ENCODE results near the gene DAB2IP.

The DAB2IP gene

DNA sequence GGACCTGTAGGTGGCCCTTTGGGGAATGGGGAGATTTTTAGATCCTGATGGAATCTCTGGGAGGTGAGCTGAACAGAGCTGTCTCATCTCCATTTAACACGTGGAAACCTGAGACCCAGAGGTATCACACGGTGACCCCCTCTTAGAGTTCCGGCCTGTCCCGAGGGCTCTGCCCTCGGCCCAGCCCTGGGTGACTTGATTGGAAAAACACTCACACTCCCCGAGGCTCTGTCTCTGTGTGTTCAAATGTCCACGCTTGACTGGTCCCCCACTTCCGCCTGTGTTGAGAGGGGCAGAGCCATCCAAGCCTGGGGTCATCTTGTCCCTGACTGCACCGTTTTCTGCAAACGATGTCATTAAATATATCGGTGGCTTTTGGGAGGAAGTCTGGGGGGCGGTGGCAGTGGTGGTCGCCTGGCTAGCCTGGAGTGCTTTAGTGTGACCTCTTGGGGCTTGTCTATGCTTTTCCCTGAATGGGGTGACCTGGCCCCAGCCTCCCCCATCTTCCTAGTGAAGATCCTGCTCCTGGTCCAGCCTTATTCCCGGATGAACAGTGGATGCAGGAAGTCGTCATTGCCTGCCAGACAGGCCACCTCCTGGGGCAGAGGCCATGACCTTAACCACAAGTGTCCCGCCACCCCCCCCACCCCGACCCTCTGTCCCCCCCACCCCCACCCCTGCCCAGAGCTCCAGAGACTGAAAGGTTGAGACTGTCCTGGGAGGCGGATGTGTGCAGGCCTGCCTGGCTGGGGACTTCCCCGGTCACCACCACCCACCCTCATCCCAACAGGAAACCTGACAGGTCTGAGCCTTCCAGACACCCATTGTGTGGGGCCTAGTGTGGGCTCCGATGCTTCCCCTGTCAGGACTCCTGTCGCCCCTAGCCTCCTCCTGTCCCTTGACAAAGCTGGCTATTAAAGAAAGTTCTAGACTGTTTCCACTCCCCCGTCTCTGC is 5.3 kb upstream of the DAB2IP start:
- DNase-seq, result no peak

DNA sequence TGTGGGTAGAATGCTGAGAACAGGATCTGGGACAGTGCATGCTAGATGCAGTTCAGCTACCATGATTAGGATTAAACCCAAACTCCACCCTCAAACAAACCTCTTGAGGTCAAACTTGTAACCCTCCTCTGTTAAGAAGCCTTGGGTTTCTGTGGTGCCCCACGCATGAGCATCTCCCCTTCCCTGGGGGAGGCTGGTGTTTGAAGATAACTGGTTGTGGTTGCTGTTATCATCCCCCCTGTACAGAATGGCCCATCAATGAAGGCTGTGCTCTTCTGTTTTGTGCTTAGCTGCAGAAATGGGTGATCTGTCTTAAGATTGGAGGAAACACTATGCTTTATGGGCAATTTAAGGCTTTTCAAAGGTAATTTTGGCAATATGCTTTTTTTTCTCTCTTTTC is 4.4 kb upstream of the DAB2IP start:
- no peak for DNase-seq

- no peak for DNase-seq
Observed at GRCh38 chr9:121648172-121648571, 3.3 kb upstream of the DAB2IP start.

GRCh38 chr9:121648799-121649198 is 2.6 kb upstream of the DAB2IP start:
- no peak for DNase-seq

GRCh38 chr9:121649476-121650216 is 1.8 kb upstream of the DAB2IP start:
- no peak for DNase-seq

DNA sequence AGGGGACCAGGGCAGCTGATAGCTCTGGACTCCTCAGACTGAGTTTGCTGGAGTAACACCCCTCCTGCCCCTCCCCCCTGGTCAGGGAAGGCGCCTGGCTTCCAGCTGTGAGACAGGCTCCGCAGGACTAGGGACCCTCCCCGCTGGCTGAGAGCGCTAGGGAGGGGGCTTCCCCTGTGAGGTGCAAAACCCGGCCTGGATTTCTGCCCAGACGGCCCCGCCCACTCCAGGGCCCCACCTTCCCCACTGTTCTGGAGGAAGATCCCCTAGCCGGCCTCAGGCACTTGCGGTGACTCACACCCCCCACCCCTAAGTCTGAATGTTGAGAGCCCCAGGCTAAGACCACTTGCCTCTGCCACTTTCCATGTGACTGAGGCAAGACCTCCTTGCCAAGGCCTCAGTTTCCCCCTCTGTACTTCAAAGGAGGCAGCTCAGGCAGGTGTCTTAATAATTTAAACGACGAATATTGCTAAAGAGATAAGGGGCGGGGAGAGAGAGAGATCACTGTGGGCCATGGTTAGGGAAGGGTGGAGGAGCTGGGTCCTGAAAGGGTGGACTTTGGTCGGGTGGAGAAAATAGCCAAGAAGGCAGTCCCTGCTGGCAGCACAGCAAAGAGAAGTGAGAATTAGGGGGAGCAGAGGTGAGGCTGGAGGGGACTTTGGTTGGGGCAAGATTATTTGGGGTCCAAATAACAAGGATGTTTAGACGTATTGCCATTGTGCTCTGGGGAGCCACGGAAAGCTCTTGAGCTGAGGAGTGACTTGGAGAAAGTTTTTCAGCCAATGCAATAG is 1.0 kb upstream of the DAB2IP start:
- no peak for DNase-seq

- no peak for DNase-seq
Observed at GRCh38 chr9:121651008-121651294, 483 bp upstream of the DAB2IP start.

GRCh38 chr9:121652021-121652837 is 795 bp downstream of the DAB2IP start:
- DNase-seq, result no peak

GRCh38 chr9:121652838-121653231 is 1.4 kb downstream of the DAB2IP start:
- DNase-seq, result no peak

DNA sequence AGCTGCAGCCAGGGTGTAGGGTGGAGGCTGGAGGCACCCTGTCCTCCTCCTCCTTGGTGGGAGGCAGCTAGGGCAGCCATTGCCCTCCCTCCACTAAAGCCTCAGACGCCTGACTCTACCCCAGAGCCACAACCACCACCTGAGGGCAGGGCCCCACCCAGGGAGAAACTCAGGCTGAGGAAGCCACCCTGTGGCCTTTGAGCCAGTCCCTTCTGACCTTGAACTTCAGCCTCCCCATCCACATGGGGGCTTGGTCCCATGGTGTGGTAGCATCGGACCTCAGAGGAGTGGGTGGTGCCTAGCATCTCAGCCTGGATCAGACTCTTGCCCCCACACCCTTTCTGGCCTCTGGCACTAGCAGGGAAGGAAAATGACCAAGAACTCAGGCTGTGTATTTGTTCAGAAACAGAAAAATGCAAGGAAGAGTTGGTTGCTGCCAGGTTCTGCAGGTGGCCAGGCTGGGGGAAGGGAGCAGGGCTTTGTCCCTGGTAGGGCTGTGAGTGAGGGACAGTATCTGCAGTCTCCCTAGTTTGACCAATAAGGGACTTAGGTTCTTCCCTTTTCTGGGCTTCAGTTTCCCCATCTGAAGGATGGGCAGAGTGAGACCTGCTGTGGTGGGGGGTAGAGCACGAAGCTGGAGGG is 3.2 kb downstream of the DAB2IP start:
- DNase-seq, result no peak

- DNase-seq, result no peak
Observed at GRCh38 chr9:121655231-121655755, 3.9 kb downstream of the DAB2IP start.

DNA sequence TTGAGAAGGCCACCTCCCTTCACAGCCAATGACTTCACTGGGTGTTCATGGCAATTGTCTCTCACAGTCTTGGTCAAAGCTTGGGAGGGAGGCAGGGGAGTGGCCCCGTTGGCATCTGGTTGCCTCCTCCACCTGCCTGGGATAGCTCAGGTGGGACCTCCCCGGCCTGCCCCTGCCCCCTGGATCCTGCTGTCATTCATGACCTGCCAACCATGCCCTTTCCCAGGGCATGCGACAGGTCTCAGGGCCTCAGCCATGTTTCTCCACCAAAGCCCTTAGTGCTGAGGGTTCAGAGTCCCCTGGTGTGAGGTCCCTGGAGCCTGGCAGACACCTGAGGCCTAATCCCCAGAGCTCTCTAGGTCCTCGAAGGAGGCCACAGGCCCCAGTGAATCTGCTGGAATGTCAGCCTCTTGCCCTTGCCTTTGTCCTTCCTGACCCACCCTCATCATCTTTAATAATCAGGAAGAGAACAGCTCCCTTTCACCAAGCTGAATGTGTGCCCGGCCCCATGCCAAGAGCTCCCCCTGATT is 5.6 kb downstream of the DAB2IP start:
- no peak for DNase-seq

DNA sequence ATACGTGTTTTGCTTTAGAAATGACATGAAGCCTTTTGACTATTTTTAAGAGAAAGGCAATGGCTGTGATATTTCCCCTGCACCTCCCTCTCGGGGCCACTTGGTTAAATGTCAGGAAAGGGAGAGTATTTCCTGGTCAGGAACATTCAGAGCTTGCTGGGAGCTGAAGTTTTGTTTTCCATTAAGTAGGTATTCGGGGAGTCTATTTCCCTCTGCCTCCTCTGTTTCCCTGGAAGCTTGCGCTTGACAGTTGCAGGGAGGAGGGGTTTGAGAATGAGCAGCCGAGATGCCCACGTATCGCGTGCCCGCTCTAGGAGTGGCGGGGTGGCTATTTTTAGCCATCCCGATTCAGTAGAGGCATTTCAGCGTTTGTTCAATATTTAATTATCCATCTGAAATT is 6.7 kb downstream of the DAB2IP start:
- no peak for DNase-seq

GRCh38 chr9:121658591-121658990 is 7.2 kb downstream of the DAB2IP start:
- no peak for DNase-seq

GRCh38 chr9:121660367-121660766 is 8.9 kb downstream of the DAB2IP start:
- no peak for DNase-seq

DNA sequence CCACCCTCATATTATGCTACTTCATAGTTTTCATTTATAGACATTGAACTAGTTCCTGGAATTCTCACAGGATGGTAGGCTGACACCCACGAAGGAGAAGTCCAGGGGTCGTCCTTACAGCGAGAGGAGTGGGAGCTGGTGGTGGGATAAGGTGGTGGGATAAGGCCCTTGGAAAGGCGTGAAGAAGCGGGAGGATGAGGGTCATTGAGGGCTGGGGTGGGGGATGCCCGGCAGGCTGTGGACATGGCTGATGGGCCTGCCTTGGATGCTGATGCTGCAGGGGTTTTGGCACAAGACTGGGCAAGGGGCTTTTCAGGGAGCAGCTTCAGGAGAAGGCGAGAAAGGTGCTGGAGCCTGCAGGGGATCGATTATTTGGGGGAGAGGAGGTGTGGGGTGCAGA is 9.4 kb downstream of the DAB2IP start:
- DNase-seq, result no peak

DNA sequence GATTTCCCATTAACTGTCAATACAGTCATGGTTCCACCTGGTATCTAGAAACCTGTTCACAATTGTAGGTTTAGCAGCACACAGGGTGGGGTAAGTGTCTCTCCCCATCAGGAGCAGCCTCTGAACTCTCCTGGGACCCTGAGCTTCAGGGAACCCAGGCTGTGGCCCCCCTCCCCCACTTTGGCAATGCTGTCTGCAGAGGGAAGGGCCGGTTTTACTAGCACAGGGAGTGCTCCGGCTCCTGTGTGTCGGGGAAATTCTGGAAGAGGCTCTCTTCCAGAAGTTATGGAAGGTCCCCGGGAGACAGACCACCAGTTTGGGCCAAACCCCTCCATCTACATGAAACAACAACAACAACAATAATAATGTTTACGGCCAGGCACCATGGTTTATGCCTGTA is 9.9 kb downstream of the DAB2IP start:
- DNase-seq, result no peak

DNA sequence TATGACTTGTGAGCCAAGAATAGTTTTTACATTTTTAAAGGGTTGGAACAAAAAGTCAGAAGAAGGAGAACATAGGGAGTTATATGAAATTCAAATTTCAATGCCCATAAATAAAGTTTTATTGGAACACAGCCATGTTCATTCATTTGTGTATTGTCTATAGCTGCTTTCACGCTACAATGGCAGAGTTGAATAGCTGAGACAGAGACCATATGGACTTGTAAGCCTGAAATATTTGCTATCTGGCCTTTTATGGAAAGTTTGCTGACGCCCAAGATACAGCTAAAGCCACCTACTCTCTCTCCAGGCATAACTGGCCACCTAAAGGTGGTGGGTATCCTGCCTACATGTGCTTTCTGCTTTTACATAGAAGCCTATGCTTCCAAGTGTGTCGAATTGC is 10.9 kb downstream of the DAB2IP start:
- no peak for DNase-seq

GRCh38 chr9:121662891-121663580 is 11.6 kb downstream of the DAB2IP start:
- DNase-seq, result no peak

- DNase-seq, result no peak
Observed at GRCh38 chr9:121663591-121663990, 12.2 kb downstream of the DAB2IP start.

GRCh38 chr9:121666294-121666693 is 14.9 kb downstream of the DAB2IP start:
- no peak for DNase-seq
